Kidney epithelial cell (primary cell): ENCODE results near the gene ATP6V1A. TPM values are rescaled to one million over a fixed set of nuclear protein-coding genes. Genes with fewer than 3 reads are reported as not detected.

Experiments used
- DNase-seq: peaks from one replicate; pipeline ENCODE4 v3.0.0-alpha.2; 2010; ENCODE audit warnings: low read depth
- H3K27me3 ChIP-seq: 2 replicates; pipeline ENCODE4 v1.6.0; 2011; ENCODE audit warnings: low read length; ENCODE audit not compliant: control insufficient read depth, insufficient read depth
- H3K36me3 ChIP-seq: 2 replicates; pipeline ENCODE4 v1.5.1; 2011; ENCODE audit warnings: low read length; ENCODE audit not compliant: control insufficient read depth, insufficient read depth
- H3K4me3 ChIP-seq: 2 replicates; pipeline ENCODE4 v1.5.1; 2011; ENCODE audit warnings: low read depth, mild to moderate bottlenecking, control low read depth, low read length
- CTCF ChIP-seq: IDR thresholded peaks from 2 replicates; pipeline ENCODE4 v1.5.1; 2011; ENCODE audit warnings: mild to moderate bottlenecking, moderate library complexity, low read length, control low read depth, inconsistent platforms; ENCODE audit not compliant: insufficient read depth, poor library complexity, severe bottlenecking
- total RNA-seq: library from RNA; depleted of rRNA; stranded (reverse); fragments of >200 nt; gene quantifications from 2 replicates; pipeline ENCODE4 v1.2.3, GENCODE V29; 2015

Gene ATP6V1A
- total RNA-seq, 1 donor from 2014 or later, result 43.6 TPM

GRCh38 chr3:113751141-113751540 lies 4.3 kb downstream of the ATP6V1A start:
- H3K27me3 ChIP-seq, result no peaks in the 10 kb centered on the region
- H3K36me3 ChIP-seq, result no peaks in the 10 kb centered on the region
- H3K4me3 ChIP-seq, result no peak overlapping the region
- TF ChIP-seq CTCF, result no peak
- DNase-seq, result no peak

- Histone ChIP-seq H3K36me3 (no peaks in the 10 kb centered on the region), H3K4me3 (no peak overlapping the region), H3K27me3 (no peaks in the 10 kb centered on the region)
- TF ChIP-seq CTCF, result no peak
- no peak for DNase-seq
These were observed 6.6 kb downstream of the ATP6V1A start for GRCh38 chr3:113753376-113753985.

DNA sequence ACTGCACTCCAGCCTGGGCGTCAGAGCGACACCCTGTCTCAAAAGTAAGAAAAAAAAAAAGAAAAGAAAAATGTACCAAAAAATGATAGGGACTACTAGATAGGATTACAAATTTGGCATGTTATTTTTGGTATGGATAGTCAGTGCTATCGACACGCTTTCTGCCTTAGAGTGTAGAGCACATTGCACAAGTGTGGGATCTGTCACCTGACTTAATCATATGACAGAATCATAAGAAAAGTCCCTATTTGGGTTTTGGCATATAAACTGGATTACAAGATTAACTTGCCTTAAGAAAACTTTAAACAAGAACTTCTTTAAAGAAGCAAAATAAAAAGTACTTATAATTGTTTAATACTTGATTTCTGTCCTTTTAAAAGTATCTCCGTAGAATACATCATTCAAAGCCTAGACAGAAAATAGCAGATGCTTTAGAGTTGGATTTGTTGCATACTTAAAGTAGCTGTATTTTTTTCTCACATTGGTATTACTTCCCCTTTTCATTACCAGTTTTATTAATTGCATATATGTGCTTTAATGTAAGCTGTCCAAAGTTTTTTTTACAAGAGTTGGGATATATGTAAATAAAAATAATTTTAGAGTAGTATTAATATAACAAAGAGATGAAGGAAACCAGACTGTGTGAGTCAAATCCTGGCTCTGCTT lies 7.8 kb downstream of the ATP6V1A start:
- no peaks in the 10 kb centered on the region for H3K36me3 ChIP-seq
- TF ChIP-seq CTCF, result no peak
- H3K4me3 ChIP-seq, result no peak overlapping the region
- H3K27me3 ChIP-seq, result no peaks in the 10 kb centered on the region
- no peak for DNase-seq

DNA sequence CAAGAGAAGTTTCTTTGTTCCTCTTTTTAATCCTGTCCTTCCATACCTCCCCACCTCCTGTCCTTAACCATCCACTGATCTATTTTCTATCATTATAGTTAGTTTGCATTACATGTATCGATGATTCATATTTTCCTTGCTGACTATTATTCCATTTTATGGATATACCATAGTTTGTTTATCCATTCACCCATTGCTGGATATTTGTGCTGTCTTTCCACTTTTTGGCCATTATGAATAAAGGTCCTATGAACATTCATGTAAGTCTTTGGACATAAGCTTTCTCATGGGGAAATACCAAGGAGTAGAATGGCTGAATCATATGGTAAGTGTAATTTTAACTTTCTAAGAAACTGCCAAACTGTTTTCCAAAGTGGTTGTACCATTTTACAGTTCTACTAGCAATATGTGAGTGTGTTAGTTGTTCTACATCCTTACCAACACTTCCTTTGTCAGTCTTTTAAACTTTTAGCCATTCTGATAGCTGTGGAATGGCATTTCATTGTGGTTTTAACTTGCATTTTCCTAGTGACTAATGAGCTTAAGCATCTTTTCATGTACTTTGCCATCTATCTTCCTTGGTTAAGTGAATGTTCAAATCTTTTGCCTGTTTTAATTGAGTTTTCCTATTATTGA lies 11.7 kb downstream of the ATP6V1A start:
- Histone ChIP-seq H3K4me3 (no peak overlapping the region), H3K36me3 (no peaks in the 10 kb centered on the region), H3K27me3 (no peaks in the 10 kb centered on the region)
- DNase-seq, result no peak
- TF ChIP-seq CTCF, result no peak

- DNase-seq, result no peak
- no peaks in the 10 kb centered on the region for H3K27me3 ChIP-seq
- no peaks in the 10 kb centered on the region for H3K36me3 ChIP-seq
- no peak overlapping the region for H3K4me3 ChIP-seq
- no peak for TF ChIP-seq CTCF
These were observed 17.9 kb downstream of the ATP6V1A start for GRCh38 chr3:113764698-113765097.
